HepG2 (cell line): ENCODE data around the gene AKR1A1. TPM values are rescaled to one million over a fixed set of nuclear protein-coding genes. Genes with fewer than 3 reads are reported as not detected.
A peak's percentile ranks its signal among the peaks of the same experiment; 100 is the strongest.

Experiments used
- BORCS8-MEF2B ChIP-seq: sonication (generic); formaldehyde crosslinking; IDR thresholded peaks from 2 replicates; pipeline ENCODE4 v1.8.0; 2022; ENCODE audit warnings: mild to moderate bottlenecking, missing genetic modification reagents
- CHD2 ChIP-seq: IDR thresholded peaks from 2 replicates; pipeline ENCODE4 v1.6.1; 2011; ENCODE audit warnings: low read depth, low read length, improper control_type of control experiment
- DR1 ChIP-seq: sonication (generic); formaldehyde crosslinking; IDR thresholded peaks from 2 replicates; pipeline ENCODE4 v1.8.0; 2021; ENCODE audit warnings: mild to moderate bottlenecking, missing genetic modification reagents, inconsistent platforms
- HCFC1 ChIP-seq: fragments of 150-350 bp; IDR thresholded peaks from 2 replicates; pipeline ENCODE4 v1.6.1; 2014; ENCODE audit warnings: low read depth, low read length
- NFKB2 ChIP-seq: sonication (generic); formaldehyde crosslinking; IDR thresholded peaks from 2 replicates; pipeline ENCODE4 v1.4.0; 2020; ENCODE audit warnings: missing genetic modification reagents, borderline replicate concordance
- NPAS2 ChIP-seq: sonication (generic); formaldehyde crosslinking; IDR thresholded peaks from 2 replicates; pipeline ENCODE4 v1.8.0; 2022; ENCODE audit warnings: mild to moderate bottlenecking, missing genetic modification reagents, borderline replicate concordance
- RBAK ChIP-seq: sonication (generic); formaldehyde crosslinking; IDR thresholded peaks from 2 replicates; pipeline ENCODE4 v1.5.1; 2020; ENCODE audit warnings: mild to moderate bottlenecking, missing genetic modification reagents
- RFXANK ChIP-seq: IDR thresholded peaks from 2 replicates; pipeline ENCODE4 v1.6.1; 2016
- SKI ChIP-seq: fragments of 450-650 bp; IDR thresholded peaks from one replicate; pipeline ENCODE4 v1.6.1; 2018; ENCODE audit warnings: mild to moderate bottlenecking; ENCODE audit not compliant: partially characterized antibody
- STAG1 ChIP-seq: sonication (generic); formaldehyde crosslinking; IDR thresholded peaks from 2 replicates; pipeline ENCODE4 v1.4.0; 2020; ENCODE audit warnings: missing genetic modification reagents
- STAT5B ChIP-seq: sonication (generic); formaldehyde crosslinking; IDR thresholded peaks from 2 replicates; pipeline ENCODE4 v1.4.0; 2020; ENCODE audit warnings: missing genetic modification reagents
- THAP11 ChIP-seq: IDR thresholded peaks from 2 replicates; pipeline ENCODE4 v1.6.1; 2016; ENCODE audit warnings: missing biosample characterization, missing genetic modification reagents
- UBTF ChIP-seq: sonication (generic); formaldehyde crosslinking; IDR thresholded peaks from 2 replicates; pipeline ENCODE4 v1.4.0; 2020; ENCODE audit warnings: mild to moderate bottlenecking, missing genetic modification reagents
- YEATS4 ChIP-seq: sonication (generic); formaldehyde crosslinking; IDR thresholded peaks from 2 replicates; pipeline ENCODE4 v1.4.0; 2020; ENCODE audit warnings: missing genetic modification reagents, borderline replicate concordance
- ZNF253 ChIP-seq: sonication (generic); formaldehyde crosslinking; IDR thresholded peaks from 2 replicates; pipeline ENCODE4 v1.8.0; 2022; ENCODE audit warnings: mild to moderate bottlenecking, missing genetic modification reagents, borderline replicate concordance
- ZNF441 ChIP-seq: sonication (generic); formaldehyde crosslinking; IDR thresholded peaks from 2 replicates; pipeline ENCODE4 v1.7.0; 2021; ENCODE audit warnings: missing genetic modification reagents, borderline replicate concordance
- ZNF784 ChIP-seq: sonication (generic); formaldehyde crosslinking; IDR thresholded peaks from 2 replicates; pipeline ENCODE4 v1.5.1; 2020; ENCODE audit warnings: missing genetic modification reagents, mild to moderate bottlenecking, borderline replicate concordance
- ZNF883 ChIP-seq: sonication (generic); formaldehyde crosslinking; IDR thresholded peaks from 2 replicates; pipeline ENCODE4 v1.5.1; 2020; ENCODE audit warnings: mild to moderate bottlenecking, missing genetic modification reagents; ENCODE audit errors: not compliant biosample characterization
- ZSCAN21 ChIP-seq: sonication (generic); formaldehyde crosslinking; IDR thresholded peaks from 2 replicates; pipeline ENCODE4 v1.8.0; 2022; ENCODE audit warnings: mild to moderate bottlenecking, missing genetic modification reagents, moderate library complexity, borderline replicate concordance
- polyA plus RNA-seq, 8 experiments: library from polyadenylated mRNA; depleted of rRNA in 3 of 8; stranded (reverse) in 7 of 8; unstranded in 1 of 8; fragments of >200 nt; fragmentation: Illumina TruSeq in 4 of 8; extraction: Trizol in 4 of 8; gene quantifications; 2 replicates each; pipeline versions ENCODE4 v1.2.1 to v1.2.3, GENCODE V29; 2011 to 2016; ENCODE audit warnings: low read depth in 4 of 8, missing spikeins in 1 of 8, mixed read lengths in 1 of 8; ENCODE audit not compliant: insufficient read depth in 1 of 8
- total RNA-seq, 5 experiments: library from RNA; depleted of rRNA; stranded (reverse); fragments of >200 nt; fragmentation: Illumina TruSeq; extraction: Trizol; gene quantifications; 2 replicates each; pipeline ENCODE4 v1.2.3, GENCODE V29; 2016; ENCODE audit warnings: low read depth in 1 of 5
- TF ChIP-seq, protein P1 (sequence below): fragments of 450-650 bp; IDR thresholded peaks from 2 replicates; pipeline ENCODE4 v1.6.1; 2016
- TF ChIP-seq, protein P2 (sequence below): sonication (generic); formaldehyde crosslinking; IDR thresholded peaks from 2 replicates; pipeline ENCODE4 v1.8.1; 2023; ENCODE audit warnings: missing genetic modification reagents, inconsistent platforms, borderline replicate concordance
- TF ChIP-seq, protein P3 (sequence below): sonication (generic); formaldehyde crosslinking; IDR thresholded peaks from 2 replicates; pipeline ENCODE4 v1.8.0; 2022; ENCODE audit warnings: mild to moderate bottlenecking, missing genetic modification reagents, moderate library complexity

AKR1A1 gene
- total and polyA plus RNA-seq, 2 of the 13 experiments (the other 11 are each of a cell fraction or from before 2014, with no cell fraction given), result 181 to 217 TPM

GRCh38 chr1:45521413-45522323 is 29.0 kb upstream of the AKR1A1 start, which contains the start of gene PRDX1 (continued):
- TF ChIP-seq, protein P1, sequence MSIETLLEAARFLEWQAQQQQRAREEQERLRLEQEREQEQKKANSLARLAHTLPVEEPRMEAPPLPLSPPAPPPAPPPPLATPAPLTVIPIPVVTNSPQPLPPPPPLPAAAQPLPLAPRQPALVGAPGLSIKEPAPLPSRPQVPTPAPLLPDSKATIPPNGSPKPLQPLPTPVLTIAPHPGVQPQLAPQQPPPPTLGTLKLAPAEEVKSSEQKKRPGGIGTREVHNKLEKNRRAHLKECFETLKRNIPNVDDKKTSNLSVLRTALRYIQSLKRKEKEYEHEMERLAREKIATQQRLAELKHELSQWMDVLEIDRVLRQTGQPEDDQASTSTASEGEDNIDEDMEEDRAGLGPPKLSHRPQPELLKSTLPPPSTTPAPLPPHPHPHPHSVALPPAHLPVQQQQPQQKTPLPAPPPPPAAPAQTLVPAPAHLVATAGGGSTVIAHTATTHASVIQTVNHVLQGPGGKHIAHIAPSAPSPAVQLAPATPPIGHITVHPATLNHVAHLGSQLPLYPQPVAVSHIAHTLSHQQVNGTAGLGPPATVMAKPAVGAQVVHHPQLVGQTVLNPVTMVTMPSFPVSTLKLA, result no peak; the same call in 1 of the 2 replicates
- TF ChIP-seq YEATS4 (CRISPR knock-in tag) (peak; percentile 94), HCFC1 (peak; percentile 52), DR1 (CRISPR knock-in tag) (peak; percentile 97), NPAS2 (CRISPR knock-in tag) (no peak), RBAK (CRISPR knock-in tag) (no peak; the same call in 1 of the 2 replicates), ZNF784 (CRISPR knock-in tag) (peak; percentile 88; the same call in 1 of the 2 replicates), STAT5B (CRISPR knock-in tag) (peak; percentile 89), THAP11 (CRISPR knock-in tag) (peak; percentile 90), STAG1 (CRISPR knock-in tag) (no peak), BORCS8-MEF2B (CRISPR knock-in tag) (peak; percentile 91), ZSCAN21 (CRISPR knock-in tag) (peak; percentile 76), SKI (peak; percentile 32), UBTF (CRISPR knock-in tag) (peak; percentile 87), CHD2 (peak; percentile 100), ZNF253 (CRISPR knock-in tag) (no peak), ZNF441 (peak; percentile 83; the same call in 1 of the 2 replicates), ZNF883 (CRISPR knock-in tag) (peak; percentile 80), NFKB2 (CRISPR knock-in tag) (peak; percentile 94; the same call in 1 of the 2 replicates), RFXANK (no peak)
- TF ChIP-seq, protein P2, sequence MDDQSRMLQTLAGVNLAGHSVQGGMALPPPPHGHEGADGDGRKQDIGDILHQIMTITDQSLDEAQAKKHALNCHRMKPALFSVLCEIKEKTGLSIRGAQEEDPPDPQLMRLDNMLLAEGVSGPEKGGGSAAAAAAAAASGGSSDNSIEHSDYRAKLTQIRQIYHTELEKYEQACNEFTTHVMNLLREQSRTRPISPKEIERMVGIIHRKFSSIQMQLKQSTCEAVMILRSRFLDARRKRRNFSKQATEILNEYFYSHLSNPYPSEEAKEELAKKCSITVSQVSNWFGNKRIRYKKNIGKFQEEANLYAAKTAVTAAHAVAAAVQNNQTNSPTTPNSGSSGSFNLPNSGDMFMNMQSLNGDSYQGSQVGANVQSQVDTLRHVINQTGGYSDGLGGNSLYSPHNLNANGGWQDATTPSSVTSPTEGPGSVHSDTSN (CRISPR knock-in tag), result peak; percentile 89; the same call in 1 of the 2 replicates
- TF ChIP-seq, protein P3, sequence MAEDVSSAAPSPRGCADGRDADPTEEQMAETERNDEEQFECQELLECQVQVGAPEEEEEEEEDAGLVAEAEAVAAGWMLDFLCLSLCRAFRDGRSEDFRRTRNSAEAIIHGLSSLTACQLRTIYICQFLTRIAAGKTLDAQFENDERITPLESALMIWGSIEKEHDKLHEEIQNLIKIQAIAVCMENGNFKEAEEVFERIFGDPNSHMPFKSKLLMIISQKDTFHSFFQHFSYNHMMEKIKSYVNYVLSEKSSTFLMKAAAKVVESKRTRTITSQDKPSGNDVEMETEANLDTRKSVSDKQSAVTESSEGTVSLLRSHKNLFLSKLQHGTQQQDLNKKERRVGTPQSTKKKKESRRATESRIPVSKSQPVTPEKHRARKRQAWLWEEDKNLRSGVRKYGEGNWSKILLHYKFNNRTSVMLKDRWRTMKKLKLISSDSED (CRISPR knock-in tag), result 0 out of 2 replicates have a peak, but pooled peaks have one; percentile 46
